HCT116 (cell line): ENCODE data around the gene SLC25A6. TPM values are rescaled to one million over a fixed set of nuclear protein-coding genes. Genes with fewer than 3 reads are reported as not detected.

Experiments used
- ATAC-seq: fragments of 200-7000 bp; cut with Tn5 transposase; 2 replicates; pipeline ENCODE4 v1.9.1; 2020; ENCODE audit warnings: mild to moderate bottlenecking, moderate library complexity
- BruUV-seq: library from RNA; stranded (reverse); fragments of 400-500 nt; replicated peaks from 2 replicates; lab custom pipeline; 2021; lab: Mats Ljungman, UMichigan
- CTCF ChIA-PET: fragments of 300-600 bp; sonication (Branson Sonifier 250); formaldehyde crosslinking; loops from one replicate; lab custom pipeline; 2021; ENCODE audit warnings: antibody characterized with exemption; lab: Charles Lee
- POLR2A ChIA-PET: fragments of 300-600, 350-600 bp; sonication (Branson Sonifier 250); formaldehyde crosslinking; loops from one replicate; lab custom pipeline; 2021; ENCODE audit warnings: antibody characterized with exemption; lab: Charles Lee
- RAD21 ChIA-PET, 2 experiments: fragments of 300-600 bp; sonication (Branson Sonifier 250); formaldehyde crosslinking; loops; one replicate each; lab custom pipeline; 2023; ENCODE audit warnings: low total read pairs in 2 of 2; ENCODE audit not compliant: uncharacterized antibody in 2 of 2, unreplicated experiment in 2 of 2, low non-redundant PET in 1 of 2; lab: Charles Lee
- DNase-seq: peaks from one replicate; pipeline ENCODE4 v3.0.0-alpha.2; 2010; ENCODE audit warnings: low read depth, low spot score
- H2AFZ ChIP-seq: fragments of 200-600 bp; shearing (Covaris generic), sonication (generic); 2 replicates; pipeline ENCODE4 v1.6.1; 2017; ENCODE audit warnings: low read depth, mixed run types, mixed read lengths, antibody characterized with exemption, low read length; ENCODE audit not compliant: poor library complexity, severe bottlenecking
- H3K27ac ChIP-seq: 2 replicates; pipeline ENCODE4 v1.5.1; 2012; ENCODE audit warnings: low read depth, low read length
- H3K27me3 ChIP-seq: fragments of 200-600 bp; sonication (generic); 2 replicates; pipeline ENCODE4 v1.6.1; 2016; ENCODE audit warnings: mixed run types, low read length, mixed read lengths; ENCODE audit not compliant: insufficient read depth
- H3K36me3 ChIP-seq, 2 experiments: fragments of 200-500 bp in 1 of 2; fragments of 200-600 bp in 1 of 2; sonication (Bioruptor generic) in 1 of 2; sonication (generic) in 1 of 2; 2 replicates each; pipeline versions ENCODE4 v1.5.1 to v1.6.1; 2014 to 2016; ENCODE audit warnings: low read length in 2 of 2, inconsistent platforms in 1 of 2, mixed read lengths in 1 of 2, mixed run types in 1 of 2; ENCODE audit not compliant: insufficient read depth in 2 of 2, control insufficient read depth in 1 of 2
- H3K4me1 ChIP-seq, 2 experiments: fragments of 200-600 bp in 1 of 2; sonication (generic) in 1 of 2; 2 replicates each; pipeline versions ENCODE4 v1.5.1 to v1.6.1; 2012 to 2017; ENCODE audit warnings: low read length in 2 of 2, inconsistent platforms in 1 of 2, mild to moderate bottlenecking in 1 of 2, mixed read lengths in 1 of 2, mixed run types in 1 of 2, moderate library complexity in 1 of 2; ENCODE audit not compliant: insufficient read depth in 2 of 2, control insufficient read depth in 1 of 2
- H3K4me2 ChIP-seq: fragments of 200-600 bp; sonication (generic); 2 replicates; pipeline ENCODE4 v1.6.1; 2017; ENCODE audit warnings: mixed run types, low read length, mixed read lengths
- H3K4me3 ChIP-seq, 2 experiments: fragments of 200-600 bp in 1 of 2; sonication (generic) in 1 of 2; replicated peaks in 1 of 2; 2 replicates each; pipeline ENCODE4 v1.5.1; 2011 to 2016; ENCODE audit warnings: low read length in 2 of 2, control low read depth in 1 of 2, low read depth in 1 of 2, mild to moderate bottlenecking in 1 of 2, mixed read lengths in 1 of 2, mixed run types in 1 of 2
- H3K79me2 ChIP-seq: fragments of 200-600 bp; sonication (generic); 2 replicates; pipeline ENCODE4 v1.6.1; 2017; ENCODE audit warnings: mild to moderate bottlenecking, mixed run types, low read length, moderate library complexity, mixed read lengths; ENCODE audit not compliant: insufficient read depth
- H3K9ac ChIP-seq: fragments of 200-600 bp; sonication (generic); 2 replicates; pipeline ENCODE4 v1.6.1; 2016; ENCODE audit warnings: low read length, mixed read lengths
- H3K9me2 ChIP-seq: fragments of 200-600 bp; sonication (generic), shearing (Covaris generic); 2 replicates; pipeline ENCODE4 v1.6.1; 2017; ENCODE audit warnings: mixed run types, mild to moderate bottlenecking, moderate library complexity; ENCODE audit not compliant: insufficient read depth
- H3K9me3 ChIP-seq, 2 experiments: fragments of 200-500 bp in 1 of 2; fragments of 200-600 bp in 1 of 2; sonication (Bioruptor generic) in 1 of 2; sonication (generic) in 1 of 2; 2 replicates each; pipeline ENCODE4 v1.6.1; 2014 to 2017; ENCODE audit warnings: low read length in 2 of 2, mixed read lengths in 2 of 2, inconsistent platforms in 1 of 2, low read depth in 1 of 2, mild to moderate bottlenecking in 1 of 2, mixed run types in 1 of 2, moderate library complexity in 1 of 2; ENCODE audit not compliant: control insufficient read depth in 1 of 2, insufficient read depth in 1 of 2
- H4K20me1 ChIP-seq: fragments of 200-600 bp; sonication (generic), shearing (Covaris generic); 2 replicates; pipeline ENCODE4 v1.6.1; 2017; ENCODE audit warnings: mixed run types, mild to moderate bottlenecking, moderate library complexity; ENCODE audit not compliant: insufficient read depth
- CBX3 ChIP-seq: IDR thresholded peaks from 2 replicates; pipeline ENCODE4 v1.6.1; 2012; ENCODE audit warnings: low read depth
- CEBPB ChIP-seq: IDR thresholded peaks from 2 replicates; pipeline ENCODE4 v1.6.1; 2012; ENCODE audit warnings: low read depth
- EGR1 ChIP-seq: IDR thresholded peaks from 2 replicates; pipeline ENCODE4 v1.6.1; 2012; ENCODE audit warnings: low read depth
- ELF1 ChIP-seq: IDR thresholded peaks from 2 replicates; pipeline ENCODE4 v1.6.1; 2012; ENCODE audit warnings: low read depth, borderline replicate concordance
- EZH2 ChIP-seq: fragments of 200-600 bp; sonication (generic); IDR thresholded peaks from 2 replicates; pipeline ENCODE4 v1.6.1; 2017; ENCODE audit warnings: antibody characterized with exemption, mixed run types
- EZH2phosphoT487 ChIP-seq: fragments of 200-600 bp; IDR thresholded peaks from 2 replicates; pipeline ENCODE4 v1.6.1; 2018; ENCODE audit warnings: antibody characterized with exemption, borderline replicate concordance
- FOSL1 ChIP-seq: IDR thresholded peaks from 2 replicates; pipeline ENCODE4 v1.6.1; 2012; ENCODE audit warnings: low read depth
- POLR2A ChIP-seq: IDR thresholded peaks from 2 replicates; pipeline ENCODE4 v1.7.0; 2011; ENCODE audit warnings: borderline replicate concordance; ENCODE audit not compliant: insufficient read depth, insufficient read length; ENCODE audit errors: extremely low read depth
- POLR2AphosphoS5 ChIP-seq: IDR thresholded peaks from 2 replicates; pipeline ENCODE4 v1.6.1; 2011; ENCODE audit warnings: mild to moderate bottlenecking, low read depth, low read length, moderate library complexity
- RAD21 ChIP-seq: IDR thresholded peaks from 2 replicates; pipeline ENCODE4 v1.6.1; 2012; ENCODE audit warnings: low read depth, mild to moderate bottlenecking
- SIN3A ChIP-seq: IDR thresholded peaks from 2 replicates; pipeline ENCODE4 v1.6.1; 2012; ENCODE audit warnings: low read depth
- SRF ChIP-seq: IDR thresholded peaks from 2 replicates; pipeline ENCODE4 v1.6.1; 2012; ENCODE audit warnings: low read depth
- TCF7L2 ChIP-seq: IDR thresholded peaks from 2 replicates; pipeline ENCODE4 v1.7.0; 2011; ENCODE audit warnings: borderline replicate concordance, inconsistent platforms; ENCODE audit not compliant: insufficient read depth, insufficient read length; ENCODE audit errors: extremely low read depth
- ZNF274 ChIP-seq: fragments of 200-500 bp; sonication (Bioruptor generic); IDR thresholded peaks from 2 replicates; pipeline ENCODE4 v1.6.1; 2014; ENCODE audit warnings: mild to moderate bottlenecking, low read depth, low read length, inconsistent platforms
- intact Hi-C: fragments of 100-400 bp; cut with micrococcal nuclease; formaldehyde crosslinking; loops from 2 replicates; pipeline ENCODE4 v1.10.0; 2022
- total RNA-seq: library from RNA; stranded (reverse); gene quantifications from one replicate; pipeline ENCODE4 v1.2.1, GENCODE V29; 2021; ENCODE audit not compliant: unreplicated experiment
- TF ChIP-seq, protein P1 (sequence below): IDR thresholded peaks from 2 replicates; pipeline ENCODE4 v1.6.1; 2012
- TF ChIP-seq, protein P2 (sequence below), 3 experiments: fragments of 200-600 bp in 1 of 3; sonication (generic) in 1 of 3; IDR thresholded peaks in 2 of 3; conservative IDR thresholded peaks in 1 of 3; 2 replicates each; pipeline ENCODE4 v1.5.1; 2012 to 2017; ENCODE audit warnings: low read depth in 2 of 3, low read length in 2 of 3, antibody characterized with exemption in 1 of 3, borderline replicate concordance in 1 of 3, control low read depth in 1 of 3, mild to moderate bottlenecking in 1 of 3, mixed read lengths in 1 of 3, mixed run types in 1 of 3, moderate library complexity in 1 of 3; ENCODE audit not compliant: insufficient read depth in 1 of 3
- TF ChIP-seq, protein P3 (sequence below): IDR thresholded peaks from 2 replicates; pipeline ENCODE4 v1.6.1; 2012
- TF ChIP-seq, protein P4 (sequence below): IDR thresholded peaks from 2 replicates; pipeline ENCODE4 v1.6.1; 2012; ENCODE audit warnings: low read depth
- TF ChIP-seq, protein P5 (sequence below): IDR thresholded peaks from 2 replicates; pipeline ENCODE4 v1.6.1; 2011; ENCODE audit warnings: mild to moderate bottlenecking, low read length, moderate library complexity; ENCODE audit not compliant: insufficient replicate concordance; ENCODE audit errors: extremely low read depth

SLC25A6 gene
- total RNA-seq, 1 experiment from 2014 or later = 398 TPM

DNA sequence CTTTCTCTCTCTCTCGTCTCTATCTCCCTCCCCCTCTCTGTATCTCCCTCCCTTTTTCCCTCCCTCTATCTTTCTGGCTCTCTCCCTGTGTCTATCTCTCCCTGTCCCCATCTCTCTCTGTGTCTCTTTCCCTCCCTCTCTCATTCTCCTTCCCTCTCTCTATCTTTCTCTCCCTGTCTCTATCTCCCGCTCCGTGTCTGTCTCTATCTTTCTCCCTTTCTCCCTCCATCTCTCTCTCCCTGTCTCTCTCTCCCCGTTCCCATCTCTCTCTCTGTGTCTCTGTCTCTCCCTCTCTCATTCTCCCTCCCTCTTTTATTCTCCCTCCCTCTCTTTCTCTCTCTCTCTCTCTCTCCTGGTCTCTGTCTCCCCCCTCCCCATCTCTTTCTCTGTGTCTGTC is 32.4 kb downstream of the SLC25A6 start:
- Histone ChIP-seq H3K9me3 (no peaks in the 10 kb centered on the region), H3K9me2 (no peaks in the 10 kb centered on the region), H3K36me3 (no peaks in the 10 kb centered on the region), H3K4me1 (peaks cover 6 to 15% of the 10 kb centered on the region in 2 experiments; a peak in 2 of 4 replicates), H3K9ac (no peak overlapping the region), H2AFZ (no peak overlapping the region), H4K20me1 (no peaks in the 10 kb centered on the region), H3K4me3 (no peak overlapping the region), H3K27ac (no peak overlapping the region)
- no peak for ATAC-seq
- DNase-seq = no peak
- POLR2A ChIA-PET = no interaction called here
- intact Hi-C loops = no loop called here
- RAD21 ChIA-PET = no interaction called here
- no TSS peak for BruUV-seq
- TF ChIP-seq TCF7L2 (no peak), CEBPB (no peak), CBX3 (no peak), EZH2phosphoT487 (no peak), EGR1 (no peak), ZNF274 (no peak), FOSL1 (no peak), EZH2 (no peak), RAD21 (no peak), SRF (no peak), POLR2AphosphoS5 (no peak), SIN3A (no peak), POLR2A (no peak), ELF1 (no peak)
- TF ChIP-seq, protein P1, sequence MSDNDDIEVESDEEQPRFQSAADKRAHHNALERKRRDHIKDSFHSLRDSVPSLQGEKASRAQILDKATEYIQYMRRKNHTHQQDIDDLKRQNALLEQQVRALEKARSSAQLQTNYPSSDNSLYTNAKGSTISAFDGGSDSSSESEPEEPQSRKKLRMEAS = no peak
- TF ChIP-seq, protein P2, sequence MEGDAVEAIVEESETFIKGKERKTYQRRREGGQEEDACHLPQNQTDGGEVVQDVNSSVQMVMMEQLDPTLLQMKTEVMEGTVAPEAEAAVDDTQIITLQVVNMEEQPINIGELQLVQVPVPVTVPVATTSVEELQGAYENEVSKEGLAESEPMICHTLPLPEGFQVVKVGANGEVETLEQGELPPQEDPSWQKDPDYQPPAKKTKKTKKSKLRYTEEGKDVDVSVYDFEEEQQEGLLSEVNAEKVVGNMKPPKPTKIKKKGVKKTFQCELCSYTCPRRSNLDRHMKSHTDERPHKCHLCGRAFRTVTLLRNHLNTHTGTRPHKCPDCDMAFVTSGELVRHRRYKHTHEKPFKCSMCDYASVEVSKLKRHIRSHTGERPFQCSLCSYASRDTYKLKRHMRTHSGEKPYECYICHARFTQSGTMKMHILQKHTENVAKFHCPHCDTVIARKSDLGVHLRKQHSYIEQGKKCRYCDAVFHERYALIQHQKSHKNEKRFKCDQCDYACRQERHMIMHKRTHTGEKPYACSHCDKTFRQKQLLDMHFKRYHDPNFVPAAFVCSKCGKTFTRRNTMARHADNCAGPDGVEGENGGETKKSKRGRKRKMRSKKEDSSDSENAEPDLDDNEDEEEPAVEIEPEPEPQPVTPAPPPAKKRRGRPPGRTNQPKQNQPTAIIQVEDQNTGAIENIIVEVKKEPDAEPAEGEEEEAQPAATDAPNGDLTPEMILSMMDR (IDR thresholded peaks at IDR 0.05 in 2 of 3, conservative IDR thresholded peaks at IDR 0.05 in 1 of 3; ENCODE audit: borderline replicate concordance in 1 of 3, insufficient read depth in 1 of 3, low read depth in 2 of 3, low read length in 2 of 3) = no peak
- TF ChIP-seq, protein P3, sequence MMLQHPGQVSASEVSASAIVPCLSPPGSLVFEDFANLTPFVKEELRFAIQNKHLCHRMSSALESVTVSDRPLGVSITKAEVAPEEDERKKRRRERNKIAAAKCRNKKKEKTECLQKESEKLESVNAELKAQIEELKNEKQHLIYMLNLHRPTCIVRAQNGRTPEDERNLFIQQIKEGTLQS = no peak
- TF ChIP-seq, protein P4, sequence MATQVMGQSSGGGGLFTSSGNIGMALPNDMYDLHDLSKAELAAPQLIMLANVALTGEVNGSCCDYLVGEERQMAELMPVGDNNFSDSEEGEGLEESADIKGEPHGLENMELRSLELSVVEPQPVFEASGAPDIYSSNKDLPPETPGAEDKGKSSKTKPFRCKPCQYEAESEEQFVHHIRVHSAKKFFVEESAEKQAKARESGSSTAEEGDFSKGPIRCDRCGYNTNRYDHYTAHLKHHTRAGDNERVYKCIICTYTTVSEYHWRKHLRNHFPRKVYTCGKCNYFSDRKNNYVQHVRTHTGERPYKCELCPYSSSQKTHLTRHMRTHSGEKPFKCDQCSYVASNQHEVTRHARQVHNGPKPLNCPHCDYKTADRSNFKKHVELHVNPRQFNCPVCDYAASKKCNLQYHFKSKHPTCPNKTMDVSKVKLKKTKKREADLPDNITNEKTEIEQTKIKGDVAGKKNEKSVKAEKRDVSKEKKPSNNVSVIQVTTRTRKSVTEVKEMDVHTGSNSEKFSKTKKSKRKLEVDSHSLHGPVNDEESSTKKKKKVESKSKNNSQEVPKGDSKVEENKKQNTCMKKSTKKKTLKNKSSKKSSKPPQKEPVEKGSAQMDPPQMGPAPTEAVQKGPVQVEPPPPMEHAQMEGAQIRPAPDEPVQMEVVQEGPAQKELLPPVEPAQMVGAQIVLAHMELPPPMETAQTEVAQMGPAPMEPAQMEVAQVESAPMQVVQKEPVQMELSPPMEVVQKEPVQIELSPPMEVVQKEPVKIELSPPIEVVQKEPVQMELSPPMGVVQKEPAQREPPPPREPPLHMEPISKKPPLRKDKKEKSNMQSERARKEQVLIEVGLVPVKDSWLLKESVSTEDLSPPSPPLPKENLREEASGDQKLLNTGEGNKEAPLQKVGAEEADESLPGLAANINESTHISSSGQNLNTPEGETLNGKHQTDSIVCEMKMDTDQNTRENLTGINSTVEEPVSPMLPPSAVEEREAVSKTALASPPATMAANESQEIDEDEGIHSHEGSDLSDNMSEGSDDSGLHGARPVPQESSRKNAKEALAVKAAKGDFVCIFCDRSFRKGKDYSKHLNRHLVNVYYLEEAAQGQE = no peak
- TF ChIP-seq, protein P5, sequence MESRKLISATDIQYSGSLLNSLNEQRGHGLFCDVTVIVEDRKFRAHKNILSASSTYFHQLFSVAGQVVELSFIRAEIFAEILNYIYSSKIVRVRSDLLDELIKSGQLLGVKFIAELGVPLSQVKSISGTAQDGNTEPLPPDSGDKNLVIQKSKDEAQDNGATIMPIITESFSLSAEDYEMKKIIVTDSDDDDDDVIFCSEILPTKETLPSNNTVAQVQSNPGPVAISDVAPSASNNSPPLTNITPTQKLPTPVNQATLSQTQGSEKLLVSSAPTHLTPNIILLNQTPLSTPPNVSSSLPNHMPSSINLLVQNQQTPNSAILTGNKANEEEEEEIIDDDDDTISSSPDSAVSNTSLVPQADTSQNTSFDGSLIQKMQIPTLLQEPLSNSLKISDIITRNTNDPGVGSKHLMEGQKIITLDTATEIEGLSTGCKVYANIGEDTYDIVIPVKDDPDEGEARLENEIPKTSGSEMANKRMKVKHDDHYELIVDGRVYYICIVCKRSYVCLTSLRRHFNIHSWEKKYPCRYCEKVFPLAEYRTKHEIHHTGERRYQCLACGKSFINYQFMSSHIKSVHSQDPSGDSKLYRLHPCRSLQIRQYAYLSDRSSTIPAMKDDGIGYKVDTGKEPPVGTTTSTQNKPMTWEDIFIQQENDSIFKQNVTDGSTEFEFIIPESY = no peak
- TF ChIP-seq, all 23 proteins: peak for 0
- CTCF ChIA-PET = no interaction called here
- Histone ChIP-seq H3K27me3 (no peaks in the 10 kb centered on the region), H3K4me2 (no peak overlapping the region), H3K79me2 (no peaks in the 10 kb centered on the region)
